ENCODE data around the gene RXRB.

DNA sequence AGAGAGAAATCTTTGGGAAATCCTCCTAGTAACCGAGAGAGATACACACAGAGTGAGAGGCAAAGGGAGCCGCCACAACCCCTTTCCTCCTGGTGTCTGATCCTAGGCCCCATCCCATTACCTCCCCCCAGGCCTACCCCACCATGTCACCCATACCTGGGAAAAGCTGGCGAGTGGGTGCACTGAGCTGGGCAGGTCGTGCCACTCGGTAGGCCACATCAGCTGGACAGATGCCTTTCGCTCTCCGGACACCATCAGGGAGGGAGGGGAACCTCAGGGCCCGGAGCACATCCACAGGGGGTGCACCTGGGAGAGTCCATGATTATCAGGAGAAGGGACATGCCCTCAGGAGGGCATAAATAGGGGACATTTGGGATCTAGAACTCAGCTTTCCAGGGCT lies 11.3 kb downstream of the RXRB start:
- TF ChIP-seq ZNF785 (tag by site-specific recombination; IDR thresholded peaks at IDR 0.05): no peak
- TF ChIP-seq YY1 (tag by site-specific recombination; IDR thresholded peaks at IDR 0.05): no peak
- TF ChIP-seq ZNF621 (tag by site-specific recombination; IDR thresholded peaks at IDR 0.05): no peak
- TF ChIP-seq ZBTB17 (tag by site-specific recombination; IDR thresholded peaks at IDR 0.05): no peak
- TF ChIP-seq ZNF350 (tag by site-specific recombination; IDR thresholded peaks at IDR 0.05): no peak
- no peak for TF ChIP-seq ZNF223 (tag by site-specific recombination; IDR thresholded peaks at IDR 0.05)
- TF ChIP-seq CTCF (tag by site-specific recombination; IDR thresholded peaks at IDR 0.05): no peak
- no peak for TF ChIP-seq ZSCAN5A (tag by site-specific recombination; IDR thresholded peaks at IDR 0.05)
